ENCODE data around the gene PRDX2. TPM values are rescaled to one million over a fixed set of nuclear protein-coding genes. Genes with fewer than 3 reads are reported as not detected.

Gene PRDX2
- total and polyA plus RNA-seq, 2 donors from 2014 or later = 171 to 664 TPM

DNA sequence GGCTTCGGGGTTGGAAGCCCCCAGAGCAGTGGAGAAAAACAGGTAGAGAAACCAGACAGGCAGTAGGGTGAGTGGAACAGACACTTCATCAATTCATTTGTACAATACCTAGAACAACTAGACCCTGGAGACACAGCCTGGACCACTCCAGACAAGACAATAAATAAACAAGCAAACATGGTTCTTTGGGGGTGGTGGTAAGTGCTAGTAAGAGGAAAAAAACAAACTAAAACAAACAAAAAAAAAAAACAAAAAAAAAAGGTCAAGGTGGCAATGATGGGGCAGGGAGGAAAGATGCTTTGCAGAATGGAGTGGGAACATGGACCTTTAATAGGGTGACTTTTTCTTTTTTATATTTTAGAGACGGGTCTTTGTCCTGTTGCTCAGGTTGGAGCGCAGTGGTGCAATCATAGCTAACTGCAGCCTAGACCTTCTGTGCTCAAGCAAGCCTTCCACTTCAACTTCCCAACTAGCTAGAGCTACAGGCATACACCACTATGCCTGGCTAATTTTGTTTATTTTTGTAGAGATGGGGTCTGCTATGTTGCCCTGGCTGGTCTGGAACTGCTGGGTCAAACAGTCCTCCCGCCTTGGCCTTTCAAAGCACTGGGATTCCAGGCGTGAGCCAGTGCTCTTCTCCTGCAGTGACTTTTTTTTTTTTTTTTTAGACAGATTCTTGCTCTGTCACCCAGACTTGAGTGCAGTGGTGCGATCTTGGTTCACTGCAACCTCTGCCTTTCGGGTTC is 7.2 kb downstream of the PRDX2 start:
- Histone ChIP-seq H3K27ac (ENCODE audit: low read depth in 2 of 2, low read length in 2 of 2) (peak overlapping the region; percentile 100), H3K27me3 (ENCODE audit: control insufficient read depth, insufficient read depth, low read length) (no peaks in the 10 kb centered on the region), H3K9me3 (ENCODE audit: control insufficient read depth in 2 of 3, insufficient read depth in 1 of 3, low read length in 3 of 3) (no peaks in the 10 kb centered on the region), H3K4me3 (ENCODE audit: low read length in 3 of 3) (peak overlapping the region in 2 of 3 donors; percentile 56 to 97), H3K36me3 (ENCODE audit: control insufficient read depth in 2 of 3, insufficient read depth in 3 of 3, low read length in 3 of 3) (peaks cover 0 to 5% (median 2%) of the 10 kb centered on the region in 3 donors), H3K4me1 (ENCODE audit: control insufficient read depth in 2 of 3, insufficient read depth in 2 of 3, low read depth in 1 of 3, low read length in 3 of 3) (peaks cover 0 to 14% (median 4%) of the 10 kb centered on the region in 3 donors), H3K9ac (ENCODE audit: low read length in 3 of 3) (peak overlapping the region in 1 of 3 donors; percentile 28)
- FAIRE-seq (no peak), DNase-seq (peak in 1 of 5 donors; percentile 25)
- intact Hi-C loops (cut with DNase I) = loop anchor here (10.0 kb wide), 1 partner anchor 120 kb away; no protein-coding TSS in a partner anchor
- TF ChIP-seq, protein P1, sequence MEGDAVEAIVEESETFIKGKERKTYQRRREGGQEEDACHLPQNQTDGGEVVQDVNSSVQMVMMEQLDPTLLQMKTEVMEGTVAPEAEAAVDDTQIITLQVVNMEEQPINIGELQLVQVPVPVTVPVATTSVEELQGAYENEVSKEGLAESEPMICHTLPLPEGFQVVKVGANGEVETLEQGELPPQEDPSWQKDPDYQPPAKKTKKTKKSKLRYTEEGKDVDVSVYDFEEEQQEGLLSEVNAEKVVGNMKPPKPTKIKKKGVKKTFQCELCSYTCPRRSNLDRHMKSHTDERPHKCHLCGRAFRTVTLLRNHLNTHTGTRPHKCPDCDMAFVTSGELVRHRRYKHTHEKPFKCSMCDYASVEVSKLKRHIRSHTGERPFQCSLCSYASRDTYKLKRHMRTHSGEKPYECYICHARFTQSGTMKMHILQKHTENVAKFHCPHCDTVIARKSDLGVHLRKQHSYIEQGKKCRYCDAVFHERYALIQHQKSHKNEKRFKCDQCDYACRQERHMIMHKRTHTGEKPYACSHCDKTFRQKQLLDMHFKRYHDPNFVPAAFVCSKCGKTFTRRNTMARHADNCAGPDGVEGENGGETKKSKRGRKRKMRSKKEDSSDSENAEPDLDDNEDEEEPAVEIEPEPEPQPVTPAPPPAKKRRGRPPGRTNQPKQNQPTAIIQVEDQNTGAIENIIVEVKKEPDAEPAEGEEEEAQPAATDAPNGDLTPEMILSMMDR (IDR thresholded peaks at IDR 0.05; ENCODE audit: borderline replicate concordance, extremely low read depth, insufficient read depth) = no peak

DNA sequence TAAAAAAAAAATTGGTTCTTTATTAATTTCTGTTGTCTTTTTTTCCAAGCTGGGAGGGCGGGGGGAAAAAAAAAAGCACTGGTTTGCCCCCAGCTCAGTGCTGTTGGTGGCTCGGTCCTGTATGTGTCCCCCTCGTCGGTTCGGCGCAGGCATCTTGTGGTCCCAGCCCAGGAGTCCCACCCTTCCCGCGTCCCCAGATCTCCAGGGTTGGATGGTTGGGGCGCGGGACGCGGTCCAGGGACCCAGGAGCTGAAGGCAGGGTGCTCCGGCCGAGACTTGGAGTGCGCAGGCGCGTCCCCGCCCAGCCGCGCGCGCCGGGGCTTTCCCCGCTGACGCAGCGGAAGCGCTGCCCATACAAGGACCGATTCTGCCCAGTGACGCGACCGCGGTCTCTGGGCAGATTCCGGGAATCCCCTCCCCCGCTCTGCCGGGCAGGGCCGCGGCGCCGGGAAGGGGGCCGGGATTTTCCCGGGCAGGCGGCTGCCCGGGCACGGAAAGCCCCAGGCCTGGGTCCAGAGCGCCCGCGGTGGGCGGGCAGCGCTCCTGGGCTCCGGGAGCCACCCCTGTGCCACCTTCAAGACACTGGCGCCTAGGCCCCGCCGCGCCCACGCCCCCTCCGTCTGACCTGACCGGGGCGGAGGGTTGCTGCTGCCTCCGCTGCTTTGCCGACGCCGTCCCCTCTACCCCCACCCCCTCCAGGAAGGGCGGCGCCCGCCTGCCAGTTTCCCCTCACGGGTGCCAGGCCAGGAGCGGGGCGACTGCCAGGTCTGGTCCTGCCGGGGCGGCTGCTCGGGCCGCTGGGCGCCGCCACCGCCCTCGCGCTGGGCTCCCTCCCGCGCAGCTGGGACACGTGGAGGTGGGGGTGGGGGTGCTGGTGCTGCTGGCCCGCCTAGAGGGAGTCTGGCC is 8.1 kb downstream of the PRDX2 start:
- H3K4me3 ChIP-seq (ENCODE audit: low read length in 3 of 3) = peak overlapping the region; percentile 77 to 97 (median 96)
- TF ChIP-seq, protein P1 (IDR thresholded peaks at IDR 0.05; ENCODE audit: borderline replicate concordance, extremely low read depth, insufficient read depth) = no peak

DNA sequence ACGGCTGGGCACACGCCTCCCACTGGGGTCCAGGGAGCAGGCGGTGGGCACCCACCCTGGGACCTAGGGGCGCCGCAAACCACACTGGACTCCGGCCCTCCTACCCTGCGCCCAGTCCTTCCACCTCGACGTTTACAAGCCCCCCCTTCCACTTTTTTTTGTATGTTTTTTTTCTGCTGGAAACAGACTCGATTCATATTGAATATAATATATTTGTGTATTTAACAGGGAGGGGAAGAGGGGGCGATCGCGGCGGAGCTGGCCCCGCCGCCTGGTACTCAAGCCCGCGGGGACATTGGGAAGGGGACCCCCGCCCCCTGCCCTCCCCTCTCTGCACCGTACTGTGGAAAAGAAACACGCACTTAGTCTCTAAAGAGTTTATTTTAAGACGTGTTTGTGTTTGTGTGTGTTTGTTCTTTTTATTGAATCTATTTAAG is 8.7 kb downstream of the PRDX2 start:
- Histone ChIP-seq H3K4me1 (ENCODE audit: control insufficient read depth in 2 of 3, insufficient read depth in 2 of 3, low read depth in 1 of 3, low read length in 3 of 3) (peaks cover 3 to 27% (median 19%) of the 10 kb centered on the region in 3 donors), H3K27ac (ENCODE audit: low read depth in 2 of 2, low read length in 2 of 2) (peak overlapping the region; percentile 100), H3K36me3 (ENCODE audit: control insufficient read depth in 2 of 3, insufficient read depth in 3 of 3, low read length in 3 of 3) (peaks cover 0 to 5% (median 0%) of the 10 kb centered on the region in 3 donors), H3K9me3 (ENCODE audit: control insufficient read depth in 2 of 3, insufficient read depth in 1 of 3, low read length in 3 of 3) (no peaks in the 10 kb centered on the region), H3K9ac (ENCODE audit: low read length in 3 of 3) (peak overlapping the region; percentile 60 to 100 (median 100)), H3K27me3 (ENCODE audit: control insufficient read depth, insufficient read depth, low read length) (no peaks in the 10 kb centered on the region), H3K4me3 (ENCODE audit: low read length in 3 of 3) (peak overlapping the region; percentile 77 to 97 (median 96))
- TF ChIP-seq, protein P1 (IDR thresholded peaks at IDR 0.05; ENCODE audit: borderline replicate concordance, extremely low read depth, insufficient read depth) = no peak
- intact Hi-C loops (cut with DNase I) = loop anchor here (10.0 kb wide), 1 partner anchor 118 kb away; no protein-coding TSS in a partner anchor
- DNase-seq (peak in 1 of 5 donors; percentile 72), FAIRE-seq (no peak)

More for the DNA sequence above, 8.1 kb downstream of the PRDX2 start:
- DNase-seq (peak; percentile 94 to 99 (median 97)), FAIRE-seq (no peak)
- Histone ChIP-seq H3K9ac (ENCODE audit: low read length in 3 of 3) (peak overlapping the region; percentile 60 to 100 (median 100)), H3K27ac (ENCODE audit: low read depth in 2 of 2, low read length in 2 of 2) (peak overlapping the region; percentile 100), H3K4me1 (ENCODE audit: control insufficient read depth in 2 of 3, insufficient read depth in 2 of 3, low read depth in 1 of 3, low read length in 3 of 3) (peaks cover 0 to 20% (median 12%) of the 10 kb centered on the region in 3 donors), H3K27me3 (ENCODE audit: control insufficient read depth, insufficient read depth, low read length) (no peaks in the 10 kb centered on the region), H3K36me3 (ENCODE audit: control insufficient read depth in 2 of 3, insufficient read depth in 3 of 3, low read length in 3 of 3) (peaks cover 0 to 5% (median 0%) of the 10 kb centered on the region in 3 donors), H3K9me3 (ENCODE audit: control insufficient read depth in 2 of 3, insufficient read depth in 1 of 3, low read length in 3 of 3) (no peaks in the 10 kb centered on the region)
- intact Hi-C loops (cut with DNase I) = loop anchor here (10.0 kb wide), 1 partner anchor 119 kb away; no protein-coding TSS in a partner anchor
